SJCRH30 (cell line): ENCODE data around the gene C5orf24. TPM values are rescaled to one million over a fixed set of nuclear protein-coding genes. Genes with fewer than 3 reads are reported as not detected.
"Not testable (repeated sequence)": the region's sequence is repeated elsewhere in the genome, so short reads cannot be mapped to it uniquely, and the experiment has no call there.

Experiments used
- DNase-seq, 2 experiments: peaks; one replicate each; pipeline ENCODE4 v3.0.0-alpha.2; 2015 to 2020
- H3K27ac ChIP-seq: fragments of 250-450 bp; sonication (Bioruptor Pico); 2 replicates; pipeline ENCODE4 v1.5.1; 2020; ENCODE audit warnings: mild to moderate bottlenecking, moderate library complexity
- H3K27me3 ChIP-seq: fragments of 250-450 bp; sonication (Bioruptor Pico); 2 replicates; pipeline ENCODE4 v1.5.1; 2020; ENCODE audit warnings: mild to moderate bottlenecking, moderate library complexity
- H3K36me3 ChIP-seq: fragments of 250-450 bp; sonication (Bioruptor Pico); 2 replicates; pipeline ENCODE4 v1.5.1; 2020; ENCODE audit warnings: mild to moderate bottlenecking, moderate library complexity
- H3K4me1 ChIP-seq: fragments of 250-450 bp; sonication (Bioruptor Pico); 2 replicates; pipeline ENCODE4 v1.5.1; 2020; ENCODE audit warnings: mild to moderate bottlenecking, moderate library complexity
- H3K4me3 ChIP-seq: fragments of 250-450 bp; sonication (Bioruptor Pico); 2 replicates; pipeline ENCODE4 v1.5.1; 2020; ENCODE audit warnings: mild to moderate bottlenecking, moderate library complexity
- H3K9me3 ChIP-seq: fragments of 250-450 bp; sonication (Bioruptor Pico); replicated peaks from 2 replicates; pipeline ENCODE4 v1.5.1; 2020; ENCODE audit warnings: mild to moderate bottlenecking, moderate library complexity
- total RNA-seq: library from RNA; depleted of rRNA; stranded (reverse); fragments of >200 nt; shearing (Covaris generic); gene quantifications from 2 replicates; pipeline ENCODE4 v1.2.3, GENCODE V29; 2014

Gene C5orf24
- total RNA-seq, 1 experiment from 2014 or later, result 62.9 TPM

DNA sequence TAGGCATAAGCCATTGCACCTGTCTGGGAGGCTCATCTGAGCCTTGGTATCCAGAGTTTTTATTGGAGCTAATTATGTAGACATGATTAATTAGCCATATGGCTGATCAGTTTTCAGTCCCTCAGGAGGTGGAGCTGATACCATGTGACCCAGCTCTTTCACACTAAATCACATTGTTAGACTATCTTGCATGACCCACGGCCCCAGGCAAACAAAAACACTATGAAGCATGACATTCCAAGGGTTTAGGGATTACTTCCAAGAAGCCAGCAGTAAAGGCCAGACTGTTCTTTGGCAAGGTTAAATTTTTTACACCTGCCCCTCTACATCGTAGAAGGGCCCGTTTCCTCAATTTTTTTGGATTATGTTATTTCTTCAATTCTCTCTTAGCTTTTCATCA, 5.0 kb upstream of the C5orf24 start:
- Histone ChIP-seq H3K4me1 (peaks cover 5% of the 10 kb centered on the region), H3K27me3 (no peaks in the 10 kb centered on the region), H3K36me3 (peaks cover 37% of the 10 kb centered on the region), H3K4me3 (no peak overlapping the region), H3K9me3 (no peaks in the 10 kb centered on the region), H3K27ac (no peak overlapping the region)
- peak in 1 of 2 experiments; percentile 18 for DNase-seq

- H3K4me1 ChIP-seq, result peaks cover 5% of the 10 kb centered on the region
- H3K4me3 ChIP-seq, result no peak overlapping the region
- no peaks in the 10 kb centered on the region for H3K9me3 ChIP-seq
- H3K27me3 ChIP-seq, result no peaks in the 10 kb centered on the region
- peaks cover 29% of the 10 kb centered on the region for H3K36me3 ChIP-seq
- DNase-seq, result no peak
- no peak overlapping the region for H3K27ac ChIP-seq
Measured at GRCh38 chr5:134844252-134844651, 1.5 kb upstream of the C5orf24 start.

DNA sequence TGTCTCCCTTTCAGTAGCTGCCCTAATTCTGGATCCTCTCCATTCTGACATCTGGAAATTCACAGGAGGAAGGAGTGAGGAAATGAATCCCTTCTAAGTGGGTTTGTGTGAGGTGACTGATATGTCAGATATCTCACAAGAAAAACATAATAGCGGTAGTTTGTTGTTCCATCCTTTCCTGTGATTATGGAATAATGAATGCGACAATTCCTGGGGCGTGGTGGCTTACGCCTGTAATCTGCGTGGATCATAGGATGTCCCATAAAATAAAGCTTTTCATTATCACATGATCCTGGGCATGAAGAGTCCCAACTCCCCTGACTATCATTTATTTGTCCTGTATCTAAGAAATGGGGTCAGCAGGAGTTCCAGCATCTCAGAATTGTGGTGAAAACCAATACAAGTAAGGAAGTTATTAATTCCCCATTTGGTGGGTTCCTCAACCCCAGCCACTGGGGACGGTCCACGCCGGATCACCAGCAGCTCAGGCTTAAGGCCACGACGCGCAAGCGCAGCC, 375 bp upstream of the C5orf24 start:
- Histone ChIP-seq H3K4me1 (peaks cover 5% of the 10 kb centered on the region), H3K27ac (peak overlapping the region; percentile 85), H3K4me3 (peak overlapping the region; percentile 87), H3K36me3 (peaks cover 20% of the 10 kb centered on the region), H3K9me3 (no peaks in the 10 kb centered on the region), H3K27me3 (no peaks in the 10 kb centered on the region)
- DNase-seq, result no peak

DNA sequence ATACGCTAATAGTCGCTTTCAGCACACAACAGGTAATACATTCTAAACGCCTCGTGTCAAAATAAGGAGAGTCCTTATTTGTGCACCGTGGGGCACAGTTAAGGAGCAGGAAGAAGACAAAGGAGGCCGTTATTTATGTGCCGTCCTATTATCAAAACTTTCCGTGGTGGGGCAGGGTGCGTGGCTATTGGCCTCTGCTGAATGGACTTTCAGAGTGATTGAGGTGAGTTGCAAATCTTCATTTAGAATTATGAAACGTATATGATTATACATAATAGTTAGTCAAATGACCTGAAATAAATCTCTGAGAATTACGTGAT, 833 bp downstream of the C5orf24 start:
- H3K9me3 ChIP-seq, result no peaks in the 10 kb centered on the region

GRCh38 chr5:134849434-134849933, 3.7 kb downstream of the C5orf24 start:
- H3K4me1 ChIP-seq, H3K27me3 ChIP-seq, H3K4me3 ChIP-seq, H3K9me3 ChIP-seq, H3K27ac ChIP-seq, DNase-seq: not testable (repeated sequence)
- H3K36me3 ChIP-seq, result peaks cover 42% of the 10 kb centered on the region

More for the DNA sequence above, 833 bp downstream of the C5orf24 start:
- Histone ChIP-seq H3K4me1 (peaks cover 7% of the 10 kb centered on the region), H3K4me3 (peak overlapping the region; percentile 87), H3K36me3 (peaks cover 27% of the 10 kb centered on the region), H3K27ac (peak overlapping the region; percentile 85), H3K27me3 (no peaks in the 10 kb centered on the region)
- peak; percentile 12 to 52 for DNase-seq

- no peaks in the 10 kb centered on the region for H3K9me3 ChIP-seq
- peaks cover 62% of the 10 kb centered on the region for H3K36me3 ChIP-seq
- H3K4me3 ChIP-seq, result no peak overlapping the region
- H3K27me3 ChIP-seq, result no peaks in the 10 kb centered on the region
- peak in 1 of 2 experiments; percentile 47 for DNase-seq
- peak overlapping the region; percentile 30; the same call in 1 of the 2 replicates for H3K27ac ChIP-seq
- H3K4me1 ChIP-seq, result 0 out of 2 replicates have a peak, but pooled peaks cover 3% of the 10 kb centered on the region
Measured at GRCh38 chr5:134851307-134851923, 5.6 kb downstream of the C5orf24 start.

DNA sequence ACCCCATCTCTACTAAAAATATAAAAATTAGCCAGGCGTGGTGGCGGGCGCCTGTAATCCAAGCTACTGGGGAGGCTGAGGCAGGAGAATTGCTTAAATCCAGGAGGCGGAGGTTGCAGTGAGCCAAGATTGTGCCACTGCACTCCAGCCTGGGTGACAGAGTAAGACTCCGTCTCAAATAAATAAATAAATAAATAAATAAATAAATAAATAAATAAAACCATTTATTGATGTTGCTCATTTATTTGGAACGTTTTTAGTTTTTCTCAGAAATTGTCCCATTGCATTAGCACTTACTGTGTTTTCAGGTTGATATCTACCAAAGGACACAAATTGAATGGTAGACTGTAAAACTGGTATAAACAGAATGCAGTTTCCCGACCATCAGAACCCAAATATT, 10.7 kb downstream of the C5orf24 start:
- H3K27me3 ChIP-seq, H3K4me3 ChIP-seq, H3K4me1 ChIP-seq, H3K9me3 ChIP-seq, H3K27ac ChIP-seq, DNase-seq: not testable (repeated sequence)
- peaks cover 76% of the 10 kb centered on the region for H3K36me3 ChIP-seq

DNA sequence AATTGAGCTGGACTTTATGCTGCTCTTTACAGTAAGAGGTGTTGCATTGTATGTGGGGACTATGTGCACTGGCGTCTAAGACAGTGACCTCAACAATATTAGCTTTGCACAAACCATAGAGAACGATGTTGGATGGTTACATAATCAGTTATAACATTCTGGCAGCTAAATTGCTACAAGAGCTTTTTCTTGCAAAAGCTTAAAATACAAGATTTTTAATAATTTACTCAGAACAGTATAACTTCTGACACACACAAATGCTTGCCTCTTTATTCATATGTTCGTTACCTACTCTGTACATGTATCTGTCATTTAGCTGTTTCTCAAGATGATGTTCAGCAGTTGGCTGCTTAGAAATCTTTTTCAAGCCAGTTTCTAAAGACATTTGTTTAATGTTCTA, 11.6 kb downstream of the C5orf24 start:
- Histone ChIP-seq H3K4me1 (no peaks in the 10 kb centered on the region), H3K36me3 (peaks cover 68% of the 10 kb centered on the region), H3K4me3 (no peak overlapping the region), H3K27ac (no peak overlapping the region), H3K27me3 (no peaks in the 10 kb centered on the region), H3K9me3 (no peaks in the 10 kb centered on the region)
- no peak for DNase-seq

DNA sequence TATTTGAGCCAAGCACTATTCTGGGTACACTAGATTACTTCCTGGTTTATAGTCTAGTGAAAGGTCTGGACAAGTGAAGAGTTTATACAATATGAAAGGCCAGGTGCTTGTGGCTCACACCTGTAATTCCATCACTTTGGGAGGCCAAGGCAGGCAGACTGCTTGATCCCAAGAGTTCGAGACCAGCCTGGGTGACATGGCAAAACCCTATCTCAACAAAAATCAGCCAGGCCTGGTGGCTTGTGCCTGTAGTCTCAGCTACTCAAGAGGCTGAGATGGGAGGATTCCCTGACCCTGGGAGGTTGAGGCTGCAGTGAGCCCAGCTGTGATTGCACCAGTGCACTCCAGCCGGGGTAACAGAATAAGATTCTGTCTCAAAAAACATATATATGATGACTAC, 18.9 kb downstream of the C5orf24 start:
- Histone ChIP-seq H3K36me3 (peaks cover 12% of the 10 kb centered on the region), H3K27me3 (no peaks in the 10 kb centered on the region), H3K4me1 (no peaks in the 10 kb centered on the region), H3K9me3 (no peaks in the 10 kb centered on the region), H3K4me3 (no peak overlapping the region), H3K27ac (no peak overlapping the region)
- no peak for DNase-seq

- Histone ChIP-seq H3K27ac (peak overlapping the region; percentile 92), H3K9me3 (no peaks in the 10 kb centered on the region), H3K4me1 (0 out of 2 replicates have a peak, but pooled peaks cover 2% of the 10 kb centered on the region), H3K36me3 (no peaks in the 10 kb centered on the region), H3K27me3 (no peaks in the 10 kb centered on the region), H3K4me3 (peak overlapping the region; percentile 96)
- DNase-seq, result peak in 1 of 2 experiments; percentile 20
Measured at GRCh38 chr5:134873494-134873893, 27.7 kb downstream of the C5orf24 start.

GRCh38 chr5:134873987-134874830, 28.4 kb downstream of the C5orf24 start, which contains the start of gene TXNDC15:
TSS of gene TXNDC15 (plus strand) at chr5:134874371. CDS start at chr5:134874428, 57 bp downstream.
- Histone ChIP-seq H3K27me3 (no peaks in the 10 kb centered on the region), H3K4me1 (0 out of 2 replicates have a peak, but pooled peaks cover 2% of the 10 kb centered on the region), H3K27ac (peak within 1 kb of the TSS; percentile 92), H3K9me3 (no peaks in the 10 kb centered on the region), H3K36me3 (no peaks in the 10 kb centered on the region), H3K4me3 (peak within 1 kb of the TSS; percentile 96)
- DNase-seq, result peak; percentile 87 to 91

DNA sequence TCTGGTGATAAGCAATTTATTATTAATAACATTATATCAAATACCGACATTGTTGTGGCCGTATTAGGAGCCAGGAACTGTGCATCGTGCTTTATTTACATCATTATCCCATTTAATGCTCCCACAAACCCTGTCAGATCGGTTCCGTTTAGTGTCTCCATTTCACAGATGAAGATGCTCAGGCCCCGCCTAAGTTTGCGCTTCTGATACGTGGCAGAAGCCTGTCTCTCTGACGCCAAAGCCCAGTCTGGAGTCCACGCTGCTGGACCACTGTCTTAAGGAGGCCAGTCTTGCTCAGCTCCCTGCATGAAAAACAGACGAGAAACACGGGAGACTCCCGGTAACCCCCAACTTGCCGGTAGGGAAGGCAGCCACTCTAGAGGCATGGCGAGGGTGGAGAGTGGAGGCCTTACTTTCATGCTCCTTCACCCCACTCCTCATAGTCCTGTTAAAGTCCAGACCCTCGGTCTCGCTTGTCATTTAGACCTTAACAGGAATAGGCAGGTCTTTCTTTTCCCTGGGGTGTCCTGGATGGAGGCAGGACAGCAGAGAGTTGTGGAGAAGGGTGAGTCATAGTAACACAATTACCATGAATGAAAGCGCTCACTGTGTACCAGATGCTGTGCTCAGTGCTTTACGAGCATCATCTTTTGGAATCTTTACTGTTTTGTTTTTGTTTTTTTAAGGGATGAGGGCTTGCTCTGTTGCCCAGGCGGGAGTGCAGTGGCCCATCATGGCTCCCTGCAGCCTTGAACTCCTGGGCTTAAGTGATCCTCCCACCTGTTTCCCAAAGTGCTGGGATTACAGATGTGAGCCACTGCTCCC, 29.3 kb downstream of the C5orf24 start:
- Histone ChIP-seq H3K4me3 (peak overlapping the region; percentile 96), H3K27ac (peak overlapping the region; percentile 92), H3K4me1 (0 out of 2 replicates have a peak, but pooled peaks cover 2% of the 10 kb centered on the region), H3K36me3 (no peaks in the 10 kb centered on the region), H3K9me3 (no peaks in the 10 kb centered on the region), H3K27me3 (no peaks in the 10 kb centered on the region)
- peak; percentile 67 to 77 for DNase-seq

DNA sequence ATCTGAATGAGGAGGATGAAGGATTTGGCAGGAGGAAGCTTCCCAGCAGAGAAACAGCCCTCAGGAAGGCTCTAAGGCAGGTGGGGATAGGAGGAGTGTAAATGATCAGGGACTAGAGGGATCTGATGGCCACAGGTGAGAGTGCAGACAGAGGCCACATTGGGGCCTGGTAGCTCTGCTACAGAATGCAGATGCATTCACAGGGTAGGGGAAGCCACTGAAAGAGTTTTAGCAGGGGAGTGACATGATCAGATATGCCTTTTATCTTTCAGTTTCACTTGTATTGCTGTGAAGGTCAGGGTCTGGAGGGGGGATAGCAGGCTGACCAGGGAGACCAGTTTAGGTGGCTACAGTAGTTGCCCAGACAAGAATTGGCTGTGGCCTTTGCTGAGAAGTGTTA, 31.4 kb downstream of the C5orf24 start:
- H3K27me3 ChIP-seq, result no peaks in the 10 kb centered on the region
- no peaks in the 10 kb centered on the region for H3K9me3 ChIP-seq
- peaks cover 3% of the 10 kb centered on the region; the same call in 1 of the 2 replicates for H3K36me3 ChIP-seq
- H3K4me3 ChIP-seq, result no peak overlapping the region
- DNase-seq, result no peak
- no peak overlapping the region for H3K27ac ChIP-seq
- H3K4me1 ChIP-seq, result 0 out of 2 replicates have a peak, but pooled peaks cover 2% of the 10 kb centered on the region

DNA sequence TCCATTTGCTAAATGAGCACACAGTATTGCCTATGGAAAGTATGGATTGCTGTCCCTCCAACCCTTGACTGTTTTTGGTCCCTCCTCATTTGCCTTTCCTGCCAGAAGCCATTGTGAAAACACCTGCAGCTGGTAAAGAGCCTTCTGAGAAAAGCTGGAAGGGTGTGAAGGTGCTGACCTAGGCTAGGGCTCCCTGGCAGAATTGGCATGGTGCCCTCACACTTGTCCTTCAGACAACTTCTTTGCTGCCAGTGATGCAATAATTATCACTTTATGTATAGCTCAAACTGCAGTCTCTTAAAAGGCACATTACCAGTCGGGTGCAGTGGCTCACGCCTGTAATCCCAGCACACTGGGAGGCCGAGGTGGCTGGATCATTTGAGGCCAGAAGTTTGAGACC, 32.6 kb downstream of the C5orf24 start:
- Histone ChIP-seq H3K4me1 (0 out of 2 replicates have a peak, but pooled peaks cover 2% of the 10 kb centered on the region), H3K9me3 (no peaks in the 10 kb centered on the region), H3K27me3 (no peaks in the 10 kb centered on the region), H3K27ac (no peak overlapping the region), H3K36me3 (peaks cover 3% of the 10 kb centered on the region; the same call in 1 of the 2 replicates), H3K4me3 (no peak overlapping the region)
- no peak for DNase-seq
